GM23338 (cell line): ENCODE data around the gene ZNF235. TPM values are rescaled to one million over a fixed set of nuclear protein-coding genes. Genes with fewer than 3 reads are reported as not detected.
A peak's percentile ranks its signal among the peaks of the same experiment; 100 is the strongest.

Experiments
- ATAC-seq: fragments of 200-7000 bp; cut with Tn5 transposase; 3 replicates; pipeline ENCODE4 v1.9.1; 2020
- DNase-seq: peaks from one replicate; pipeline ENCODE4 v3.0.0-alpha.2; 2015; ENCODE audit warnings: low spot score
- H2AFZ ChIP-seq: fragments of 200-600 bp; sonication (generic); 2 replicates; pipeline ENCODE4 v1.8.0; 2016; ENCODE audit warnings: antibody characterized with exemption, mild to moderate bottlenecking, moderate library complexity
- H3F3A ChIP-seq: fragments of 200-600 bp; sonication (generic); replicated peaks from 2 replicates; pipeline ENCODE4 v1.8.0; 2017; ENCODE audit warnings: antibody characterized with exemption, mixed run types, low read depth
- H3K27ac ChIP-seq: fragments of 200-600 bp; sonication (generic); 2 replicates; pipeline ENCODE4 v1.6.1; 2016; ENCODE audit warnings: low read depth
- H3K27me3 ChIP-seq: fragments of 200-600 bp; sonication (generic); 2 replicates; pipeline ENCODE4 v1.8.0; 2016; ENCODE audit warnings: mild to moderate bottlenecking, mixed run types, moderate library complexity; ENCODE audit not compliant: insufficient read depth
- H3K36me3 ChIP-seq: fragments of 200-600 bp; sonication (generic); 2 replicates; pipeline ENCODE4 v1.8.0; 2016; ENCODE audit warnings: mild to moderate bottlenecking; ENCODE audit not compliant: insufficient read depth
- H3K4me1 ChIP-seq: fragments of 200-600 bp; sonication (generic); 2 replicates; pipeline ENCODE4 v1.8.0; 2016; ENCODE audit warnings: mild to moderate bottlenecking, moderate library complexity; ENCODE audit not compliant: insufficient read depth
- H3K4me2 ChIP-seq: fragments of 200-600 bp; sonication (generic); 2 replicates; pipeline ENCODE4 v1.7.1; 2017; ENCODE audit warnings: mixed run types
- H3K4me3 ChIP-seq: fragments of 200-600 bp; sonication (generic); 2 replicates; pipeline ENCODE4 v1.6.1; 2016; ENCODE audit warnings: mixed run types
- H3K79me2 ChIP-seq: fragments of 200-600 bp; sonication (generic); replicated peaks from 2 replicates; pipeline ENCODE4 v1.8.0; 2017; ENCODE audit warnings: mild to moderate bottlenecking; ENCODE audit not compliant: insufficient read depth
- H3K9me2 ChIP-seq: fragments of 200-600 bp; sonication (generic); 2 replicates; pipeline ENCODE4 v1.8.0; 2017; ENCODE audit not compliant: insufficient read depth
- H4K20me1 ChIP-seq: fragments of 200-600 bp; sonication (generic); replicated peaks from 2 replicates; pipeline ENCODE4 v1.8.0; 2017; ENCODE audit warnings: mild to moderate bottlenecking; ENCODE audit not compliant: insufficient read depth
- H3K27ac Mint-ChIP-seq: 2 replicates; pipeline ENCODE4 v1.8.0; 2020; ENCODE audit warnings: inconsistent platforms, mild to moderate bottlenecking, moderate library complexity, mixed read lengths
- H3K27me3 Mint-ChIP-seq: 3 replicates; pipeline ENCODE4 v1.8.0; 2022; ENCODE audit warnings: low read depth, mild to moderate bottlenecking, moderate library complexity, mixed read lengths, inconsistent platforms; ENCODE audit not compliant: insufficient read depth, poor library complexity
- H3K36me3 Mint-ChIP-seq: 3 replicates; pipeline ENCODE4 v1.8.0; 2021; ENCODE audit warnings: low read depth, mild to moderate bottlenecking, inconsistent platforms, moderate library complexity, mixed read lengths
- H3K4me1 Mint-ChIP-seq: 3 replicates; pipeline ENCODE4 v1.8.0; 2020; ENCODE audit warnings: mild to moderate bottlenecking, inconsistent platforms, mixed read lengths
- H3K4me3 Mint-ChIP-seq: 3 replicates; pipeline ENCODE4 v1.8.0; 2021; ENCODE audit warnings: moderate library complexity, mild to moderate bottlenecking, inconsistent platforms, mixed read lengths
- H3K9me3 Mint-ChIP-seq: 3 replicates; pipeline ENCODE4 v1.8.0; 2020; ENCODE audit warnings: moderate library complexity, mild to moderate bottlenecking, inconsistent platforms, mixed read lengths
- CREB1 ChIP-seq: fragments of 250-450 bp; sonication (Bioruptor Pico); IDR thresholded peaks from 2 replicates; pipeline ENCODE4 v1.5.0; 2020; ENCODE audit warnings: low read depth, mild to moderate bottlenecking, moderate library complexity
- EZH2 ChIP-seq: fragments of 200-600 bp; sonication (generic); IDR thresholded peaks from one replicate; pipeline ENCODE4 v1.8.0; 2017; ENCODE audit warnings: antibody characterized with exemption, mild to moderate bottlenecking, low read depth; ENCODE audit not compliant: unreplicated experiment
- EZH2phosphoT487 ChIP-seq: fragments of 200-600 bp; sonication (generic); IDR thresholded peaks from one replicate; pipeline ENCODE4 v1.8.1; 2018; ENCODE audit warnings: antibody characterized with exemption; ENCODE audit not compliant: unreplicated experiment
- JUNB ChIP-seq: IDR thresholded peaks from one replicate; pipeline ENCODE4 v1.6.1; 2016; ENCODE audit warnings: antibody characterized with exemption; ENCODE audit not compliant: unreplicated experiment
- NANOG ChIP-seq: IDR thresholded peaks from 2 replicates; pipeline ENCODE4 v1.6.1; 2016; ENCODE audit warnings: antibody characterized with exemption, borderline replicate concordance
- POLR2AphosphoS5 ChIP-seq: IDR thresholded peaks from 2 replicates; pipeline ENCODE4 v1.6.1; 2016; ENCODE audit warnings: antibody characterized with exemption, low read depth
- STAT1 ChIP-seq: IDR thresholded peaks from one replicate; pipeline ENCODE4 v1.6.1; 2016; ENCODE audit warnings: antibody characterized with exemption; ENCODE audit not compliant: unreplicated experiment
- ZNF114 ChIP-seq: fragments of 250-450 bp; sonication (Bioruptor Pico); IDR thresholded peaks from 2 replicates; pipeline ENCODE4 v1.5.0; 2020; ENCODE audit warnings: mild to moderate bottlenecking, moderate library complexity
- ZNF331 ChIP-seq: fragments of 250-450 bp; sonication (Bioruptor Pico); IDR thresholded peaks from 2 replicates; pipeline ENCODE4 v1.5.0; 2020; ENCODE audit warnings: low read depth, mild to moderate bottlenecking, moderate library complexity
- polyA plus RNA-seq: library from polyadenylated mRNA; unstranded; fragments of >200 nt; fragmentation: Nextera tagmentation; extraction: Ambion mirVana; gene quantifications from 2 replicates; pipeline ENCODE4 v1.2.1, GENCODE V29; 2016
- total RNA-seq: library from RNA; depleted of rRNA; stranded (reverse); fragments of >200 nt; shearing (Covaris generic); gene quantifications from 2 replicates; pipeline ENCODE4 v1.2.3, GENCODE V29; 2014
- TF ChIP-seq, protein P1 (sequence below): fragments of 250-450 bp; sonication (Bioruptor Pico); IDR thresholded peaks from 2 replicates; pipeline ENCODE4 v1.5.0; 2020; ENCODE audit warnings: mild to moderate bottlenecking, moderate library complexity
- TF ChIP-seq, protein P2 (sequence below): IDR thresholded peaks from one replicate; pipeline ENCODE4 v1.6.1; 2018; ENCODE audit warnings: antibody characterized with exemption; ENCODE audit not compliant: unreplicated experiment
- TF ChIP-seq, protein P3 (sequence below), 2 experiments: fragments of 200-600 bp in 1 of 2; sonication (generic) in 1 of 2; conservative IDR thresholded peaks; 2 replicates each; pipeline versions ENCODE4 v1.5.1 to v1.6.1; 2016 to 2017; ENCODE audit warnings: antibody characterized with exemption in 2 of 2, low read depth in 2 of 2, mild to moderate bottlenecking in 2 of 2, moderate library complexity in 1 of 2
- TF ChIP-seq, protein P4 (sequence below): IDR thresholded peaks from 2 replicates; pipeline ENCODE4 v1.6.1; 2016; ENCODE audit warnings: antibody characterized with exemption

The ZNF235 gene
- total and polyA plus RNA-seq, 2 experiments from 2014 or later = 5.0 to 5.1 TPM

DNA sequence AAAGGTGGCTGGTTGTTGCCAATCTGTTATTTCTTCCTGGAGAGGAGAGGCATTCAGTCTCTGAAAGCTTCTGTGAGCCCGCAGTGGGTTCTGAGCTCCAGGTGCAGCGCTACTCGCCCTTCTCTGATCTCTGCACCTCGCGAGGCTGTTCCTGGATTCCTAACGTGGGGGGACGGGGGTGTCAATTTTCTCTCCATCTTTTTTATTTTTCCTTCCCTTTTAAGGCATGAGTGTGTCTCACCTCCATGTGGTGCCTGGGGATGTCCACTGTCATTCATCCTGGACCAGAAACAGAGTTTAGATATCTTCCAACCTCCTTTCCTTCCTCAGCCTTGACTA, 44.5 kb downstream of the ZNF235 start:
- Mint-ChIP-seq H3K27me3 (peaks cover 2% of the 10 kb centered on the region), H3K36me3 (peaks cover 4% of the 10 kb centered on the region; the same call in 1 of the 3 replicates), H3K4me1 (peaks cover 6% of the 10 kb centered on the region; the same call in 2 of the 3 replicates), H3K27ac (peak overlapping the region; percentile 93), H3K9me3 (peaks cover 31% of the 10 kb centered on the region), H3K4me3 (peak overlapping the region; percentile 86)
- Histone ChIP-seq H3K4me3 (peak overlapping the region; percentile 84), H3K79me2 (no peaks in the 10 kb centered on the region), H2AFZ (peak overlapping the region; percentile 95), H3K27ac (peak overlapping the region; percentile 89), H4K20me1 (no peaks in the 10 kb centered on the region), H3K27me3 (no peaks in the 10 kb centered on the region), H3K4me2 (peak overlapping the region; percentile 96), H3K9me2 (no peaks in the 10 kb centered on the region), H3K4me1 (no peaks in the 10 kb centered on the region), H3F3A (no peaks in the 10 kb centered on the region), H3K36me3 (0 out of 2 replicates have a peak, but pooled peaks cover 1% of the 10 kb centered on the region)
- ATAC-seq (peak; percentile 57), DNase-seq (peak; percentile 21)
- TF ChIP-seq CREB1 (CRISPR knock-in tag) = no peak
- TF ChIP-seq, protein P1, sequence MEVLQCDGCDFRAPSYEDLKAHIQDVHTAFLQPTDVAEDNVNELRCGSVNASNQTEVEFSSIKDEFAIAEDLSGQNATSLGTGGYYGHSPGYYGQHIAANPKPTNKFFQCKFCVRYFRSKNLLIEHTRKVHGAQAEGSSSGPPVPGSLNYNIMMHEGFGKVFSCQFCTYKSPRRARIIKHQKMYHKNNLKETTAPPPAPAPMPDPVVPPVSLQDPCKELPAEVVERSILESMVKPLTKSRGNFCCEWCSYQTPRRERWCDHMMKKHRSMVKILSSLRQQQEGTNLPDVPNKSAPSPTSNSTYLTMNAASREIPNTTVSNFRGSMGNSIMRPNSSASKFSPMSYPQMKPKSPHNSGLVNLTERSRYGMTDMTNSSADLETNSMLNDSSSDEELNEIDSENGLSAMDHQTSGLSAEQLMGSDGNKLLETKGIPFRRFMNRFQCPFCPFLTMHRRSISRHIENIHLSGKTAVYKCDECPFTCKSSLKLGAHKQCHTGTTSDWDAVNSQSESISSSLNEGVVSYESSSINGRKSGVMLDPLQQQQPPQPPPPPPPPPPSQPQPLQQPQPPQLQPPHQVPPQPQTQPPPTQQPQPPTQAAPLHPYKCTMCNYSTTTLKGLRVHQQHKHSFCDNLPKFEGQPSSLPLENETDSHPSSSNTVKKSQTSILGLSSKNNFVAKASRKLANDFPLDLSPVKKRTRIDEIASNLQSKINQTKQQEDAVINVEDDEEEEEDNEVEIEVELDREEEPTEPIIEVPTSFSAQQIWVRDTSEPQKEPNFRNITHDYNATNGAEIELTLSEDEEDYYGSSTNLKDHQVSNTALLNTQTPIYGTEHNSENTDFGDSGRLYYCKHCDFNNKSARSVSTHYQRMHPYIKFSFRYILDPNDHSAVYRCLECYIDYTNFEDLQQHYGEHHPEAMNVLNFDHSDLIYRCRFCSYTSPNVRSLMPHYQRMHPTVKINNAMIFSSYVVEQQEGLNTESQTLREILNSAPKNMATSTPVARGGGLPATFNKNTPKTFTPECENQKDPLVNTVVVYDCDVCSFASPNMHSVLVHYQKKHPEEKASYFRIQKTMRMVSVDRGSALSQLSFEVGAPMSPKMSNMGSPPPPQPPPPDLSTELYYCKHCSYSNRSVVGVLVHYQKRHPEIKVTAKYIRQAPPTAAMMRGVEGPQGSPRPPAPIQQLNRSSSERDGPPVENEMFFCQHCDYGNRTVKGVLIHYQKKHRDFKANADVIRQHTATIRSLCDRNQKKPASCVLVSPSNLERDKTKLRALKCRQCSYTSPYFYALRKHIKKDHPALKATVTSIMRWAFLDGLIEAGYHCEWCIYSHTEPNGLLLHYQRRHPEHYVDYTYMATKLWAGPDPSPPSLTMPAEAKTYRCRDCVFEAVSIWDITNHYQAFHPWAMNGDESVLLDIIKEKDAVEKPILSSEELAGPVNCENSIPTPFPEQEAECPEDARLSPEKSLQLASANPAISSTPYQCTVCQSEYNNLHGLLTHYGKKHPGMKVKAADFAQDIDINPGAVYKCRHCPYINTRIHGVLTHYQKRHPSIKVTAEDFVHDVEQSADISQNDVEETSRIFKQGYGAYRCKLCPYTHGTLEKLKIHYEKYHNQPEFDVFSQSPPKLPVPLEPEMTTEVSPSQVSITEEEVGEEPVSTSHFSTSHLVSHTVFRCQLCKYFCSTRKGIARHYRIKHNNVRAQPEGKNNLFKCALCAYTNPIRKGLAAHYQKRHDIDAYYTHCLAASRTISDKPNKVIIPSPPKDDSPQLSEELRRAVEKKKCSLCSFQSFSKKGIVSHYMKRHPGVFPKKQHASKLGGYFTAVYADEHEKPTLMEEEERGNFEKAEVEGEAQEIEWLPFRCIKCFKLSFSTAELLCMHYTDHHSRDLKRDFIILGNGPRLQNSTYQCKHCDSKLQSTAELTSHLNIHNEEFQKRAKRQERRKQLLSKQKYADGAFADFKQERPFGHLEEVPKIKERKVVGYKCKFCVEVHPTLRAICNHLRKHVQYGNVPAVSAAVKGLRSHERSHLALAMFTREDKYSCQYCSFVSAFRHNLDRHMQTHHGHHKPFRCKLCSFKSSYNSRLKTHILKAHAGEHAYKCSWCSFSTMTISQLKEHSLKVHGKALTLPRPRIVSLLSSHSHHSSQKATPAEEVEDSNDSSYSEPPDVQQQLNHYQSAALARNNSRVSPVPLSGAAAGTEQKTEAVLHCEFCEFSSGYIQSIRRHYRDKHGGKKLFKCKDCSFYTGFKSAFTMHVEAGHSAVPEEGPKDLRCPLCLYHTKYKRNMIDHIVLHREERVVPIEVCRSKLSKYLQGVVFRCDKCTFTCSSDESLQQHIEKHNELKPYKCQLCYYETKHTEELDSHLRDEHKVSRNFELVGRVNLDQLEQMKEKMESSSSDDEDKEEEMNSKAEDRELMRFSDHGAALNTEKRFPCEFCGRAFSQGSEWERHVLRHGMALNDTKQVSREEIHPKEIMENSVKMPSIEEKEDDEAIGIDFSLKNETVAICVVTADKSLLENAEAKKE (CRISPR knock-in tag) = no peak
- TF ChIP-seq, protein P2, sequence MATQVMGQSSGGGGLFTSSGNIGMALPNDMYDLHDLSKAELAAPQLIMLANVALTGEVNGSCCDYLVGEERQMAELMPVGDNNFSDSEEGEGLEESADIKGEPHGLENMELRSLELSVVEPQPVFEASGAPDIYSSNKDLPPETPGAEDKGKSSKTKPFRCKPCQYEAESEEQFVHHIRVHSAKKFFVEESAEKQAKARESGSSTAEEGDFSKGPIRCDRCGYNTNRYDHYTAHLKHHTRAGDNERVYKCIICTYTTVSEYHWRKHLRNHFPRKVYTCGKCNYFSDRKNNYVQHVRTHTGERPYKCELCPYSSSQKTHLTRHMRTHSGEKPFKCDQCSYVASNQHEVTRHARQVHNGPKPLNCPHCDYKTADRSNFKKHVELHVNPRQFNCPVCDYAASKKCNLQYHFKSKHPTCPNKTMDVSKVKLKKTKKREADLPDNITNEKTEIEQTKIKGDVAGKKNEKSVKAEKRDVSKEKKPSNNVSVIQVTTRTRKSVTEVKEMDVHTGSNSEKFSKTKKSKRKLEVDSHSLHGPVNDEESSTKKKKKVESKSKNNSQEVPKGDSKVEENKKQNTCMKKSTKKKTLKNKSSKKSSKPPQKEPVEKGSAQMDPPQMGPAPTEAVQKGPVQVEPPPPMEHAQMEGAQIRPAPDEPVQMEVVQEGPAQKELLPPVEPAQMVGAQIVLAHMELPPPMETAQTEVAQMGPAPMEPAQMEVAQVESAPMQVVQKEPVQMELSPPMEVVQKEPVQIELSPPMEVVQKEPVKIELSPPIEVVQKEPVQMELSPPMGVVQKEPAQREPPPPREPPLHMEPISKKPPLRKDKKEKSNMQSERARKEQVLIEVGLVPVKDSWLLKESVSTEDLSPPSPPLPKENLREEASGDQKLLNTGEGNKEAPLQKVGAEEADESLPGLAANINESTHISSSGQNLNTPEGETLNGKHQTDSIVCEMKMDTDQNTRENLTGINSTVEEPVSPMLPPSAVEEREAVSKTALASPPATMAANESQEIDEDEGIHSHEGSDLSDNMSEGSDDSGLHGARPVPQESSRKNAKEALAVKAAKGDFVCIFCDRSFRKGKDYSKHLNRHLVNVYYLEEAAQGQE = no peak
- TF ChIP-seq JUNB = no peak
- TF ChIP-seq ZNF331 (CRISPR knock-in tag) = no peak
- no peak for TF ChIP-seq EZH2
- no peak for TF ChIP-seq ZNF114 (CRISPR knock-in tag)
- TF ChIP-seq EZH2phosphoT487 = no peak
- TF ChIP-seq, protein P3, sequence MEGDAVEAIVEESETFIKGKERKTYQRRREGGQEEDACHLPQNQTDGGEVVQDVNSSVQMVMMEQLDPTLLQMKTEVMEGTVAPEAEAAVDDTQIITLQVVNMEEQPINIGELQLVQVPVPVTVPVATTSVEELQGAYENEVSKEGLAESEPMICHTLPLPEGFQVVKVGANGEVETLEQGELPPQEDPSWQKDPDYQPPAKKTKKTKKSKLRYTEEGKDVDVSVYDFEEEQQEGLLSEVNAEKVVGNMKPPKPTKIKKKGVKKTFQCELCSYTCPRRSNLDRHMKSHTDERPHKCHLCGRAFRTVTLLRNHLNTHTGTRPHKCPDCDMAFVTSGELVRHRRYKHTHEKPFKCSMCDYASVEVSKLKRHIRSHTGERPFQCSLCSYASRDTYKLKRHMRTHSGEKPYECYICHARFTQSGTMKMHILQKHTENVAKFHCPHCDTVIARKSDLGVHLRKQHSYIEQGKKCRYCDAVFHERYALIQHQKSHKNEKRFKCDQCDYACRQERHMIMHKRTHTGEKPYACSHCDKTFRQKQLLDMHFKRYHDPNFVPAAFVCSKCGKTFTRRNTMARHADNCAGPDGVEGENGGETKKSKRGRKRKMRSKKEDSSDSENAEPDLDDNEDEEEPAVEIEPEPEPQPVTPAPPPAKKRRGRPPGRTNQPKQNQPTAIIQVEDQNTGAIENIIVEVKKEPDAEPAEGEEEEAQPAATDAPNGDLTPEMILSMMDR (conservative IDR thresholded peaks at IDR 0.05; ENCODE audit: low read depth in 2 of 2) = no peak
- TF ChIP-seq, protein P4, sequence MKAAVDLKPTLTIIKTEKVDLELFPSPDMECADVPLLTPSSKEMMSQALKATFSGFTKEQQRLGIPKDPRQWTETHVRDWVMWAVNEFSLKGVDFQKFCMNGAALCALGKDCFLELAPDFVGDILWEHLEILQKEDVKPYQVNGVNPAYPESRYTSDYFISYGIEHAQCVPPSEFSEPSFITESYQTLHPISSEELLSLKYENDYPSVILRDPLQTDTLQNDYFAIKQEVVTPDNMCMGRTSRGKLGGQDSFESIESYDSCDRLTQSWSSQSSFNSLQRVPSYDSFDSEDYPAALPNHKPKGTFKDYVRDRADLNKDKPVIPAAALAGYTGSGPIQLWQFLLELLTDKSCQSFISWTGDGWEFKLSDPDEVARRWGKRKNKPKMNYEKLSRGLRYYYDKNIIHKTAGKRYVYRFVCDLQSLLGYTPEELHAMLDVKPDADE = no peak
- TF ChIP-seq POLR2AphosphoS5 = no peak
- no peak for TF ChIP-seq NANOG
- no peak for TF ChIP-seq STAT1
